DMS153 treated with DMSO at 0.1 percent for 48 hours (cell line): Measurements from ENCODE around the gene SUN5.
"Not testable (repeated sequence)": the region's sequence is repeated elsewhere in the genome, so short reads cannot be mapped to it uniquely, and the experiment has no call there.

ENCODE experiments used
- DNase-seq: peaks from one replicate; lab custom pipeline; 2025; ENCODE audit not compliant: unreplicated experiment; lab: John Stamatoyannopoulos, UW

Gene SUN5, protein sequence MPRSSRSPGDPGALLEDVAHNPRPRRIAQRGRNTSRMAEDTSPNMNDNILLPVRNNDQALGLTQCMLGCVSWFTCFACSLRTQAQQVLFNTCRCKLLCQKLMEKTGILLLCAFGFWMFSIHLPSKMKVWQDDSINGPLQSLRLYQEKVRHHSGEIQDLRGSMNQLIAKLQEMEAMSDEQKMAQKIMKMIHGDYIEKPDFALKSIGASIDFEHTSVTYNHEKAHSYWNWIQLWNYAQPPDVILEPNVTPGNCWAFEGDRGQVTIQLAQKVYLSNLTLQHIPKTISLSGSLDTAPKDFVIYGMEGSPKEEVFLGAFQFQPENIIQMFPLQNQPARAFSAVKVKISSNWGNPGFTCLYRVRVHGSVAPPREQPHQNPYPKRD

DNA sequence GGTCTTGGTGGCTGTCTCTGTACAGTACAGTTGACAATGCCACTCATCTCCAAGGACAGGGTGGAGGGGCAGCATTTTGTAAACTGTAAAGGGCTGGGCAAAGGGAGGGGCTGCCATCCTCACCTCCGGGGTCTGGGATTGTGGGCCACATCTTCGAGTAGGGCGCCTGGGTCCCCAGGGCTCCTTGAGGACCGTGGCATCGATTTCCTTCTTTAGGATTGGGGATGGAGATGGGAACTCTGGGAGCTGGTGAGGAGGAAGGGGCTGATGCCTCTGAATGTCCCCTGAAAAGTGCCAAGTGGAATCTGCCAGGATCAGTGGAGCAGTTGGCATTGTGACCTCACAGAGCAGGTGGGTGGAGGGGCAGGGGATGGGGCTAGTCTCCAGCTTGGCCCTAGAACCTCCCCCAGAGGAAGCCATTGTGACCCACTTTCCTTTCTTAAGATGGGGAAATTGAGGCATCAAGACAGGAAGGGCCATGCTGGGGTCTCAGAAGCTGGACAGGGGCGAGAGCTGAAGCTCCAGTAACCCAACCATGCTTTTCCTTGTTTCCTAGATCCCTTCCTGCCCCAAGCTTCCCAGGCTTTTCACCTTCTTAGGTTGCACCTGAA lies at the start of gene SUN5:
Gene SUN5 (minus strand): TSS at position 293 of the 611 bp plus-strand sequence. CDS start 93 bp downstream, at position 200.
- no peak for DNase-seq

DNA sequence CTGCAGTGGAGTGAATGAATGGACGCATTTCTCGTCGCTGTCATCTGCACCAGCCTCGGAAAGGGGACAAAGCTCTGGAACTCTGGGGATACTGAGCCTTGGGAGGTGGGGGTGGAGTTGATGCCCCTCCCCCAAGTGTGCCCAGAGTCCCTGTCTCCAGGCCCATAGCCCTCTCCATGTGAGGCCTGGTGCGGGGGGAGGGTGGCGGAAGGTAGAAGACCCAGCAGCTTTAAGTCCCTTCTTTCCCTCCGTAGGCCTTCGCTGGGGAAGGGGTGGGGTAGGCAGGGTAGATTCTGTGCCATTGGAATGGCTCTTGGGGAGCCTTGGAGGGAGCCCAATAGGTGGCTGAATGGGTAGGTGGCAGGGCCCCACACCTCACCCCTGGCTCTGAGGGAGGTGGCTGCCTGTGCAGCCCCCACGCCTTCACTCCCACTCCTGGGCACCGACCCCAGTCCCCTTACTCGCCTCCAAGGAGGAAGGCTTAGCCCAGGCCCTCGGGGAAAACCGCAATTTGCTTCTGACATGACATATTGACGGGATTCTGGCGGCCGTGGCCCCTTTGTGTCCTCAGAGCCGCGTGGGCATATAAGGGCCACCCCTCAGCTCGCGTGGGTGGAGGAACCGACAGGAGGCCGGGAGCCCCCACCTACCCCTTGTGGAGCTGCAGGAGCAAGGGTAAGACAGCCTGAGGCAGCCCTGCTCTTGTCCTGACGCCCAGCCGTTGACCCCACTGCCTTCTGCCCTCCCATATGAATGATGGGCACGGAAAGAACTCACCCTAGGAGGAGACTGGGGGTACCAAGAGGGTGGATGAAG lies 49.3 kb upstream of the SUN5 start, which contains the start of gene BPIFB3:
Gene BPIFB3 (plus strand): TSS at position 613 of the 816 bp plus-strand sequence. CDS start 1,533 bp downstream, outside the sequence.
- DNase-seq: no peak

DNA sequence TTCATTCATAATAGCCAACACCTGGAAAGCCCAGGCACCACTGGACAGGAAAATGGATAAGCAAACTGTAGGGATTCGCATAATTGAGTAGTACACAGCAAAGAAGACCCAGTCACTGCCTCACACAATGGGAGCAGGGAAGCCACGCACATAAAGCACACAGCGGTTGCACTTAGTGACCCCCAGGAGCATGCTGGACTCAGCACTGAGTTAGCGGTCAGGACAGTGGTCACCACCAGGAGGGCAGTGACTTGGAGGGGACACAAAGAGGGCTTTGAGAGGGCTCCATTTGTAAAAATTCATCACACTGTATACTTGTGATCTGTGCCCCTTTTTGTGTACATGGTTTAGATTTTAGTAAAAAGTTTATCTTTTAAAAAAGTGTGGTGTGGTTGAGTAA lies 47.1 kb upstream of the SUN5 start:
- no peak for DNase-seq

DNA sequence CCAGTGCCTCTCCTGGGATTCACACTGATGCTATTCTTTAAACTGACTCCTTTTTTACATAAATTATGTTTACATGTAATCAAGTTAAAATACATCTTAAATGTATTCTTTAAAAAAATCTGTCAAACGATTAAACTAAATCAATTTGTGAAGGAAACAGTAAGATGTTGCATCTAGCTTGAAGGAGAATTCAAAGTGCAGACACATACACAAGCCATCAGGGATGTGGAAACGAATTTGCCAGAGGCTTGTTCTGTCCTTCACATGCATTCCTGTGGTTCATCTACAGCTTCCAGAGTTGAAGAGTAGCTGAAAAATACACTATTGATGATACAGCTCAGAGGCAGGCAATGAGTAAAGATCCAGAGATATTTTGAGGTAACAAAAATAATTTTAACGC lies 42.2 kb upstream of the SUN5 start:
- DNase-seq: no peak

DNA sequence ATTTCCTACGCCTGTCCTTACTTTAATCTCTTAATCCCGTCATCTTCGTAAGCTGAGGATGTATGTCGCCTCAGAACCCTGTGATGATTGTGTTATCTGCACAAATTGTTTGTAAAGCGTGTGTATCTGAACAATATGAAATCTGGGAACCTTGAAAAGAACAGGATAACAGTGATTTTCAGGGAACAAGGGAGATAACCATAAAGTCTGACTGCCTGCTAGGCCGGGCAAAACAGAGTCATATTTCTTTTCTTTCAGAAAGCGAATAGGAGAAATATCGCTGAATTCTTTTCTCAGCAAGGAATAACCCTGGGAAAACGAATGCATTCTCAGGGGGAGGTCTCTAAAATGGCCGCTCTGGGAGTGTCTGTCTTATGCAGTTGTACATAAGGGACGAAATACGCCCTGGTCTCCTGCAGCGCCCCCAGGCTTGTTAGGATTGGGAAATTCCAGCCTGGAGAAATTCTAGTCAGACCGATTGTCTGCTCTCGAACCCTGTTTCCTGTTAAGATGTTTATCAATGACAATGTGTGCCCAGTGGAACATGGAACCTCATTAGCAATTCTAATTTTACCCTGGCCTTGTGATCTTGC lies 41.0 kb upstream of the SUN5 start:
- DNase-seq: not testable (repeated sequence)

DNA sequence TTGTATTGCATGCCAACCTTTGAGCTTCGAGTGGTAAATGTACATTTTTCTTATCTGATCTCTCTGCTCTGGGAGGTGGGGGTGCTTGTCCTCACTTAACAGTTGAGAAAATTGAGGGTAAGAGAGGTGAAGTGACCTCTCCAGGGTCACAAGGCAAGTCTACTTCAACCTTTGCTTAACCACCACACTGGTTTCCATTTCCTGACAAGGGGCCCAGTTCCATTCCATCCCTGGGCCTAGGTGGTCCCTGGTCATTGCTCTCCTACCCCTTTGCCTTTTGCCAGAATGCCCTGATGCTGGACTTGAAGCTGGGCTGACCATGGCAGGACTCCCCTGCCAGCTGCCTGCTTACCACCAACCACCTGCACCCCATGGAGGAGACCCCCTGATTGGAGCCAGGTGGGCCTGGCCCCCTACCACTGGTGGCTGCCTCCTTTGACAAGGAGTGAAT lies 39.5 kb upstream of the SUN5 start:
- no peak for DNase-seq

DNA sequence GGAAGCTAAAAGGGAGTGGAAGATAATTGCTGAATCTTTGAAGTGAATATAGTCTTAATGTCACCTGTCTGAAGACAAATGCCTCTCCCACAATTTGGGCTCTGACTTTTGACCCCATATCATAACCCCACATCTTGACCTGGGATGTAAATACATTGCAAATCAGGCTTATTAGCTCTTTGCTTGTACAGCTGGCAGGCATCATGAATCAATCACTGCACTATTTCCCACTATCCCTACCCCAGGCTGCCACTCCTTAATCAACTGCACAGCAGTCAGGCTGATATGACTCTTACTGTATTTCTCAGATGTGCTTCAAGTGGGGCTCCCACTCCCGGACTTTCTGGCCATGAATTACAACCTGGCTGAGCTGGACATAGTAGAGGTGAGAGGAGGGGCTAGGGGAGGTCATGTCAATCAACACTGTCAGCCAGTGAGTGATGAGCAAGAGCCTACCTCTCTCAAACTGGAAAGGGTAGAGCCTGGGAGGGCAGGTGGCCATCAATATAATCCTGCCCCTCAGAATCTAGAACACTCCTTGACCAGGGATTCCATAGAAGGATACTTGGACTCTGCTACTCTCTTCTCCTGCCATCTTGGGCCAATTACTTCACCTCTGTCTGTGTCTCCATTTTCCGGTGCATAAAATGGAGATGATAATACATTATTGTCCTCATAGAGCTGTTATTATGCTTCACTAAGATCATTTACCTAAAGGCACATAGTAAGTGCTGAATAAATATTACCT lies 38.9 kb upstream of the SUN5 start:
- DNase-seq: no peak

DNA sequence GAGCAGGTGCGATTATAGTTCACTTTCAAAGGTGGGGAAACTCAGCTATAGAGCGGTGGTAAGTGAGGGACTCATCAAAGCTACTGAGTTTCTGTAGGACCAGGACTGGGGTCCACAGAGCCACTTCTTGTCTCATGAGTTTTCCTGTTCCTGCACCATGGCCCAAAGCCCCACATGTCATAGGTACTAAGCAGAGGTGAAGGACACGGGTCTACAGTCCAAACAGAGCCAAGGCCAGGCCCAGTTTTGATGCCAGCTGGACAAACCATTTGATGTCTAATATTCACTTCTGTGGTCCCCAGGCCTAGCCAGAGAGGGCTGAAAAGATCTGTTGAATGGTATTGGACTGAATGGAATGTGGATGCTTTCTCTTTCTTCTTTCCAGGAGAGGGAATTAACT lies 38.2 kb upstream of the SUN5 start:
- DNase-seq: no peak

DNA sequence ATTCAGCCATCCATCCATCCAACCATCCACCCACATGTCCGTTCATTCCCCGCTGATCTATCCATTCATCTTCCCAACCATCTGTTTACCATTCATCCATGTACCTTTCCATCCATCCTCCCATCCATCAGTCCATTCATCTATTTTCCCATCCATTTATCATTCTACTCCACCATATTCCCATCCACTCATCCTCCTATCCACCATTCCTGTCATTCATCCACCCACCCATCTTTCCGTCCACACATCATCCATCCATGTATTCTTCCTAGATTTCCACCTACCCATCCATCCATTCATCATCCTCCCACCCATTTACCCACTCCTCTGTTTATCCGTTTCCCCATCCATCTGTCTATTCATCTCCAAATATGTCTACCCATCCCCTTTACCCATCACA lies 34.0 kb upstream of the SUN5 start:
- DNase-seq: no peak

DNA sequence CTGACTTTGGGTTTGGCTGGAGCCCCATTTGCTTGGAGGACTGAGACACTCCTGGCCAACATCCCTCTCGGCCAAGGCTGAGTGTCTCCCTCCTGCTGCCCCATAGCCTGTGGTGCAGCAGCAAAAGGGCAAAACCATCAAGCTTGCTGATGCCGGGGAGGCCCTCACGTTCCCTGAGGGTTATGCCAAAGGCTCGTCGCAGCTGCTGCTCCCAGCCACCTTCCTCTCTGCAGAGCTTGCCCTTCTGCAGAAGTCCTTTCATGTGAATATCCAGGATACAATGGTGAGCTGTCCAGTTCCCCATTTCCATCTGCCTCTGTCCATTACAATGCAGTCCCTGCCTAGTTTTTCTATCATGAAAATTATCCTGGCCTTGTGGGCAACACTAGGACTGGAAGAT lies 33.2 kb upstream of the SUN5 start:
- DNase-seq: no peak

DNA sequence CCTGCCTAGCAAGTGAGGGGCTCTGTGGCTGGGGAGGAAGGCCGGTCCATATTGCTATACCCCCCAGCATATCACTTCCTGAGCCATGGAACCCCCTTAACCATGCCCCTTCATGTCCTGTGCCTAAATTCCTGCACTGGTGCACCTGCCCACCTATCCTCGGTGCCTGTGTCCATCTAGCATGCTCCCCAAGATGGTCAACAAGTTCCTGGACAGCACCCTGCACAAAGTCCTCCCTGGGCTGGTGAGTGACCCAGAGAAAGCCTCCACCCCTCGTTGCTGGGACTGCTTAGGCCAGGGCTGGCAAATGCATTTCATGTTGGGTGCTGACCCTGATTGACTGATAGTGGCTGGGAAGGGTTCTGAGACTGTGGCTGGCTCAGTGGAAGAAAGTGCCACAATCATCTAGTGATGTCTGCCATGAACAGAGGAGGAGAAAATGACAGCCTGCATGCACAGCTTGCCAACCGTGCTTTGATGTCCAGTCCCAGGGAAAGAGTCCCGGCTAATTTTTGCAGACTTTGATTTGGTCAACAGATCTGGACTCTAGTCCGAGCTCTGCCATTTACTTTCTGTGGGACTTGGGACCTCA lies 30.8 kb upstream of the SUN5 start:
- DNase-seq: no peak

DNA sequence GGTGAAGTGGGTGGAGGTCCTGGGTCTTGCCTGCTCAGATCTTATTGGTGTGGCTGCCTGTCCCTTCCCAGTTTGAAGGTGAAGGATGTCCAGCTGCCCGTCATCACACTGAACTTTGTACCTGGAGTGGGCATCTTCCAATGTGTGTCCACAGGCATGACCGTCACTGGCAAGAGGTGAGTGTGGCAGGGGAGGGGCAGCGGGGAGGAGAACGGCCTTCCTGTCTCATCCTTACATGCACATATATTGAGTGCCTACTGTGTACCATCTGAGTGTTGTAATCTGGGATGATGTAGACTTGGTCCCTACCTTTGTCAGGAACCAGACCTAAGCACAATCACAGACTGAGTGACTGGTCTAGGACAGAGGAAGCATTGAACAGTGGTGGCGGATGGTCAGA lies 29.9 kb upstream of the SUN5 start:
- DNase-seq: no peak

DNA sequence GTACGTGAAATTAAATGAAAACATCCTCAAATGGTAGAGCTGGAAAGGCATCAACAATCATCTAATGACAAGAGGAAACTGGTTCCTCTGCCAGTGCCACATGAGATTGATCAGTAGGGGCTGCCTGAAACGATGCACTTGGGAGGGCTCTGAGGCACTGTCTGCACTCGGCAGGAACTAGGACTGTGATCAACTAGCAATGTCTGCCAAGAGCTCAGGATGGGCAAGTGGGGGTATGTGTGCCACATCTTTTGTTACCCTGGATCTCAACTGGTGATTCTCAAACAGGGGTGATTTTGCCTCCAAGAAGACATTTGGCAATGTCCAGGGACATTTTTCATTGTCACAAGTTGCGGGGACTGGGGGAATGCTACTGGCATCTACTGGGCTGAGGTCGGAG lies 29.1 kb upstream of the SUN5 start:
- no peak for DNase-seq

DNA sequence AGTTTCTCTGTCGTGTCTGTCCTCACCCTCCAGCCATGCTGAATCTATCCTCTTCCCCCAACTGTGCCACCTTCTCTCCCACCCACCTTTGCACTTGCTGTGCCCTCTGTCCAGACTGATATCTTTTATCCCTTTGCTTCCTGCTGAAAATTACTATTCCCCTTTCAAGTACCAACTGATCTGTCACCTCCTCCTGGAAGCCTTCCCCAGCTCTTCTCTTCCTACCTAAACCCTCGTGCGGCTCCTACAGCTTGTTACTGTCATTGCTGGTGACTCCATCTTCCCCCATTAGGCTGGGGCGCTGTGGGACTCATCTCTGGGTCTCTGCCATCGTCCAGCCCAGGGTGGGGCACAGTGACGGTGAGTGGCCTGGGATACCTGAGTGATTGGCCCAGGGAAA lies 28.3 kb upstream of the SUN5 start:
- no peak for DNase-seq

DNA sequence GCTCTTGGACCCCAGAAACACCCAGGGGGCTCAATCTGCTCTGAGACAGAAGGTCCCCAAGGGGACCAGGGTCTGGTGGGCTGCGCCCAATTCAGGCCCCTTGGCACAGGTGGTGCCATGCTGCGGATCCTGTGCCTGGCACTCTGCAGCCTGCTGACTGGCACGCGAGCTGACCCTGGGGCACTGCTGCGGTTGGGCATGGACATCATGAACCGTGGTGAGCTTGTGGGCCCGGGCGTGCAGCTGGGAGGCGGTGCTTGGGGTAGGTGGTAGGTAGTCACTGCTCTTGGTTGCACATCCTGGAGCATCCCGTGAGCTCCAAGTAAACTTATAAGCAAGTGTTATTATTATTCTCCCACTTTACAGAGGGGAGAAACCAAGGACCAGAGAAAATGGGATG lies 27.3 kb upstream of the SUN5 start, which contains the start of gene BPIFB6:
Gene BPIFB6 (plus strand): TSS at position 118 of the 400 bp plus-strand sequence. CDS start 0 bp downstream, at position 118.
- DNase-seq: no peak

DNA sequence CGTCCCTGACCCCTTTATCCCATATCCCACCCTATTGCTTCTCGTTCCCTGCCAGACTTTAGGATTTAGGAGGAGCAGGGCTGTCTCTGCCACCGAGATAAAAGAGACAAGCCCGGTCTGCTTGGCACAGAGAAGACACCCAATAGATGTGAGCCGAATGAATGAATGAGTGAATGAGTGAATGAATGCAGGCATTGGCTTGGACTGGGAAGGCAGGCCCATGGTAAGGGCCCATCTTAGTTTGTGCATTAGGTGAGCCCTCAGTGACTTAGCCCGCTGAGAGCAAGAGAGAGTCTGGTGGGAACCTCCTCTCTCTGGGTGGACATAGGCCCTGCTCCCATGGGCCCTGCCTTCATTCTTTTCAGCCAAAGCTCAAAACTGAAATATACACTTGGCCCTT lies 26.3 kb upstream of the SUN5 start:
- no peak for DNase-seq

DNA sequence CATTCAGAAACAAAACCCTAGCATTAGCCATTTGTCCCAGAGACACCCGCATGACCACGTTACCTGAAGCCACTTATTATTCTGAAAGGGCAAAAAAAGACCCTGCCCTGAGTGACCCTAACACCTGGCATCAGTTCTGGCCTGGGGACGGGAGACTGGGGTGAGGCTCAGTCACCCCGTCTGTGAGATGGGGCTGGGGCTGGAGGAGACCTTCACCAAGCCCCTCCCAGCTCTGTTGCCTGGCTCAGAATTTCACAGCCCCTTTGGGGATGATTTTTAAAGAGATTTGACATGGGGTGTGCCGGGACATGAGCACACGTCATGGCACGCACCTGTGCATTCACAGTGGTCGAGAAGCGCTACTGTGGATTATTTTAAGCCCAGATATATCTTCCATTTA lies 25.8 kb upstream of the SUN5 start:
- no peak for DNase-seq

DNA sequence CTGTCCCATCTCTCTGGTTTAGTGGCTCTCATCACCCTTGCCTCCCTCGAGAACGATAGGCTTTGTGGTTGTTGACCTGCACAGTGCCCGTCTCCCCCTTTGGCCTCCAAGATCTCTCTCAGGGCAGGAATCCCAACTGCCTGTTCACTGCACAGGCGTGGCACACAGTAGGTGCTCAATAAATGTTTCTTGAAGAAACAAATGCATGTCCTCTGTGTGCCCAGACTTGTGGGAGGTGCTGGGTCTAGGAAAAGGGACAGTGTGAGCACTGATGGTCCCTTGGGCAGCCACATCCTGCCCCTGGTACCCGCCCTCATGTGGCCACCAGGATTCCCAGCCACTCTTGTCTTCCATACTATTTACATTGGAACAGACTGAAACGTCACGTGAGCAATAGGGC lies 24.6 kb upstream of the SUN5 start:
- no peak for DNase-seq

DNA sequence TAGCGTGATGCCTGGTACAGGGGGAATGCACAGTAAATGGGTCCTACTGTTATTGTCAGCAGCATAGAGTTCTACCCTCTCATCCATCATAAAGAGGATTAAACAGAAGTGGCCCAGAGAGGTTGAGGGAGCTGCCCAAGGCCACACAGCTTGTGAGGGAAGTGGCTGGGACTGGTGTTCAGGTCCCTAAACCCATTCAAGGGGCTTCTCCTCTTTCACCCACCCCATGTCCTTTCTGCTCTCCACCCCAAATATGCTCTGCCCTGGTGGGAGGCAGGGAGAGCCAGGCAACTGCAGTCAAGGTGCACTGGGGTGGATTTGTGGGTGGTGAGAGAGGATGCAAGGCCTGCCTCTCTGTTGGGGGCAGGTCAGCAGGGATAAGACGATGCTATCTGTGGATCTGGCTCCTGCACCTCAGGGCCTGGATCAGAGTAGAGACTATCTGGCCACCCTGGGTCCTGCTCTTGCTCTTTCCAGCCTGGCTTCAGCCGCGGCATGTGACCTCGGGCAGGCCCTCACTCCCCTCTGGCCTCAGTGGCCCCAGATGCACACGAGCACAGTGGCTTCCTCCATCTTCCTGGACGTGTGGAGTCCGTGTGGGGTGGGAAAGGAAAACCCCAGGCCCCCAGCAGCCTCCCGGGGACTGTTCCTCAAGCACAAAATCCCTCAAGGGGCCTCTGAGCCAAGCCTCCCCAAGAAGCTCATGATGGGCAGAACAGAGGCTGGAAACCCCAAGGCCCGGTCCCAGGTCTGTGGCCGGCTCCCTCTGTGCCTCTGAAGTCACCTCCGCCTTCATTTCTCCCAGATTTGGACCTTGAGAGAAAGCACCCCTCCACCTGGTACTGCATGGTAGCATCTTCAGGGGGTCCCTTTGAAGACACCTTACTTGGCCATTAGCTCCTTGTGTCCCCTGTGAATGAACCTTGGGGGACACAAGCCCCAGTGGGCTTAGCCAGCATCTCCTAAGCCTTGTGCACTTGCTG lies 23.8 kb upstream of the SUN5 start:
- DNase-seq: no peak
